Measurements from ENCODE around the gene NAGLU. TPM values are rescaled to one million over a fixed set of nuclear protein-coding genes. Genes with fewer than 3 reads are reported as not detected.

The NAGLU gene
- total and polyA plus RNA-seq, 5 donors from 2014 or later = 9.2 to 17.2 (median 11.8) TPM

DNA sequence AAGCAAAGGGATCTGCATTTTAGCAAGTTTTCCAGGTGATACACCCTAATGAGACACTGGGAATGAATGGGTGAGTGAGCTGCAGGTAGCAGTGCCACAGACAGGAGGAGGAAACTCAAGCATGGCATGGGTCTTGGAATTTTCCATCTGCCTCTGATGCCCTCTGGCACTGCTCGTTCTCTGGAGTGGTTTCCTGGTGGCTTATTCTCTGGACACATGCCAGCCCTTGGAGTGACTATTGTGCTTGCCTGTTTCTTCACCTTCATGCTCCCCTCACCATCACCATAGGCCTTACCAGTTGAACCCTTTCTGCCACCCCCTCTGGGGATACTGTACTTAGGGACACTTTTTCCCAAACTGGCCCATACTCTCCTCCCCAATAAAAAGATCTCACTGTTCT lies 27.5 kb downstream of the NAGLU start:
- Histone ChIP-seq H3K4me1 (ENCODE audit: control insufficient read depth, insufficient read depth, low read length, poor library complexity, severe bottlenecking) (peaks cover 49% of the 10 kb centered on the region), H3K36me3 (ENCODE audit: control insufficient read depth, insufficient read depth, low read length) (peaks cover 17% of the 10 kb centered on the region), H3K27ac (ENCODE audit: insufficient read depth, low read length, poor library complexity, severe bottlenecking) (no peak overlapping the region), H3K9me3 (ENCODE audit: control insufficient read depth in 2 of 2, low read length in 2 of 2) (no peaks in the 10 kb centered on the region), H3K27me3 (ENCODE audit: control insufficient read depth, insufficient read depth, low read length) (no peaks in the 10 kb centered on the region), H3K4me3 (ENCODE audit: low read depth, low read length) (peak overlapping the region; percentile 35)
- H3K27ac Mint-ChIP-seq = peak overlapping the region in 1 of 3 donors; percentile 91
- H3K9me3 Mint-ChIP-seq = peaks cover 0 to 2% (median 0%) of the 10 kb centered on the region in 7 donors
- H3K27me3 Mint-ChIP-seq = no peaks in the 10 kb centered on the region
- H3K4me3 Mint-ChIP-seq = peak overlapping the region; percentile 83 to 93 (median 91)
- DNase-seq = no peak
- H3K36me3 Mint-ChIP-seq = no peaks in the 10 kb centered on the region
- ATAC-seq (ENCODE audit: low read depth in 2 of 2) = no peak
- H3K4me1 Mint-ChIP-seq = peaks cover 4 to 55% (median 24%) of the 10 kb centered on the region in 4 donors

DNA sequence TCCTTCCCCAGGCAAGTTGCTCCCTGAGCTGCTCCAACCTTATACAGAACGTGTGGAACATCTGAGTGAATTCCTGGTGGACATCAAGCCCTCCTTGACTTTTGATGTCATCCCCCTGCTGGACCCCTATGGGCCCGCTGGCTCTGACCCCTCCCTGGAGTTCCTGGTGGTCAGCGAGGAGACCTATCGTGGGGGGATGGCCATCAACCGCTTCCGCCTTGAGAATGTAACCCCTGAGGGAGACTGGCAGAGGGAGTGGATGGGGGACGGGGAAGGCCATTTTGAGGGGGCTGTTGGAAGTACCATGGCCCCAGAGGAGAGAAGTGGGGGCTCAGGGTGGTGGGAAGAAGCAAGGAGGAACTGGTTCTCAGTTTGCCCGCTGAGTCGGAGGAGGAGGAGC lies 27.9 kb downstream of the NAGLU start:
- Mint-ChIP-seq H3K27ac (peak overlapping the region in 1 of 3 donors; percentile 91), H3K4me3 (peak overlapping the region; percentile 83 to 93 (median 91)), H3K4me1 (peaks cover 4 to 59% (median 28%) of the 10 kb centered on the region in 4 donors), H3K36me3 (no peaks in the 10 kb centered on the region), H3K9me3 (peaks cover 0 to 2% (median 0%) of the 10 kb centered on the region in 7 donors), H3K27me3 (no peaks in the 10 kb centered on the region)
- ATAC-seq (ENCODE audit: low read depth in 2 of 2) = no peak
- Histone ChIP-seq H3K27me3 (ENCODE audit: control insufficient read depth, insufficient read depth, low read length) (no peaks in the 10 kb centered on the region), H3K36me3 (ENCODE audit: control insufficient read depth, insufficient read depth, low read length) (peaks cover 21% of the 10 kb centered on the region), H3K4me1 (ENCODE audit: control insufficient read depth, insufficient read depth, low read length, poor library complexity, severe bottlenecking) (peaks cover 53% of the 10 kb centered on the region), H3K9me3 (ENCODE audit: control insufficient read depth in 2 of 2, low read length in 2 of 2) (no peaks in the 10 kb centered on the region), H3K27ac (ENCODE audit: insufficient read depth, low read length, poor library complexity, severe bottlenecking) (no peak overlapping the region), H3K4me3 (ENCODE audit: low read depth, low read length) (no peak overlapping the region)
- DNase-seq = no peak

DNA sequence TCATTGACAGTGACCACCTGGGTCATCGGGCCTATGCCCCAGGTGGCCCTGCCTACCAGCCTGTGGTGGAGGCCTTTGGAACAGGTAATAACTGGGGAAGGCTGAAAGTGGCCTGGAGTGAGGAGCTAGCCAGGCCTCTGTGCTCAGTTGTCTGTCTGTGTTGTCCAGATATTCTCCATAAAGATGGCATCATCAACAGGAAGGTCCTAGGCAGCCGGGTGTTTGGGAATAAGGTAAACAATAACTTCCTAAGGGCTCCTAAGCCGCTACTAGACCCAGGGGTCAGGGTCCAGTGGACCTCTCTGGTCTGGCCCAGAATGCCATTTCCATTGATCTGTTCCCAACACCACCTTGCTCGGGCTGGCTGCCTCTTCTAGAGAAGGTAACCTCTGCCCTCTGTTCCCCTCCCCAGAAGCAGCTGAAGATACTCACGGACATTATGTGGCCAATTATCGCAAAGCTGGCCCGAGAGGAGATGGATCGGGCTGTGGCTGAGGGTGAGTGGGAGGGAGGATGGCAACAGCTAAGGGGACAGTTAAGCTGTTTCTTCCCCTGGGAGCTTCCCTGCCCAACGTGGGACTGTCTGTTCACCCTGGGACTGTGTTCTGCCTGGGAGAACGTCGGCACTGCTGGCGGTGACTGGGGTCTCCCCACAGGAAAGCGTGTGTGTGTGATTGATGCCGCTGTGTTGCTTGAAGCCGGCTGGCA lies 28.9 kb downstream of the NAGLU start:
- no peaks in the 10 kb centered on the region for H3K27me3 Mint-ChIP-seq
- peaks cover 4 to 70% (median 33%) of the 10 kb centered on the region in 4 donors for H3K4me1 Mint-ChIP-seq
- peak overlapping the region; percentile 29 to 96 (median 53) for H3K4me3 Mint-ChIP-seq
- DNase-seq = no peak
- peaks cover 0 to 2% (median 0%) of the 10 kb centered on the region in 7 donors for H3K9me3 Mint-ChIP-seq
- H3K27ac Mint-ChIP-seq = peak overlapping the region in 1 of 3 donors; percentile 38
- H3K36me3 ChIP-seq (ENCODE audit: control insufficient read depth, insufficient read depth, low read length) = peaks cover 31% of the 10 kb centered on the region
- H3K27ac ChIP-seq (ENCODE audit: insufficient read depth, low read length, poor library complexity, severe bottlenecking) = no peak overlapping the region
- no peaks in the 10 kb centered on the region for H3K27me3 ChIP-seq (ENCODE audit: control insufficient read depth, insufficient read depth, low read length)
- H3K36me3 Mint-ChIP-seq = peaks cover 9% of the 10 kb centered on the region
- H3K4me3 ChIP-seq (ENCODE audit: low read depth, low read length) = no peak overlapping the region
- ATAC-seq (ENCODE audit: low read depth in 2 of 2) = no peak
- no peaks in the 10 kb centered on the region for H3K9me3 ChIP-seq (ENCODE audit: control insufficient read depth in 2 of 2, low read length in 2 of 2)
- H3K4me1 ChIP-seq (ENCODE audit: control insufficient read depth, insufficient read depth, low read length, poor library complexity, severe bottlenecking) = peaks cover 56% of the 10 kb centered on the region

DNA sequence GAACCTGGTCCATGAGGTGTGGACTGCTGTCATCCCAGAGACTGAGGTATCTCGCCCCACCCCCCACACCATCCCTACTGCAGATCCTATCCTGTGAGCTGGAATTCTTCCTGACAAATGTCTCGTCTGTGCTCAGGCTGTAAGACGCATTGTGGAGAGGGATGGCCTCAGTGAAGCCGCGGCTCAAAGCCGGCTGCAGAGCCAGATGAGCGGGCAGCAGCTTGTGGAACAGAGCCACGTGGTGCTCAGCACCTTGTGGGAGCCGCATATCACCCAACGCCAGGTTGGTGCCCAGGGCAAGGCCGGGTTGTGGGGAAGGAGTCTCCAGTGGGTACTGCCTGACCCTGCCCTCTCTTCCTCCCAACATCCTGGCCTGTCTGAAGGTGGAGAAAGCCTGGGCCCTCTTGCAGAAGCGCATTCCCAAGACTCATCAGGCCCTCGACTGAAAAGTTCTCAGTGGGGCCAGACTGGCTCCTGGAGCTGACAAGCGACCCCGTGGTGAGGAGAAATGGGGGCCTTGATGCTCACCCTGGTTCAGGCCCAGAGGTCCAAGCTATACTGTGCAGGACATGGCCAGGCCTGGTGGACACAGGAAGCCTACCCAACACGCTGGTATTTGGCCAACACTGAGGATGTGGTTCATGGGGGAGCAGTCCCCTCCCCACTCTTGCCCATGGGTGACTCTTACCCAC lies 29.6 kb downstream of the NAGLU start:
- Mint-ChIP-seq H3K27me3 (no peaks in the 10 kb centered on the region), H3K36me3 (peaks cover 9% of the 10 kb centered on the region), H3K4me3 (peak overlapping the region; percentile 95 to 97 (median 96)), H3K4me1 (peaks cover 1 to 70% (median 33%) of the 10 kb centered on the region in 4 donors), H3K9me3 (peaks cover 0 to 2% (median 0%) of the 10 kb centered on the region in 7 donors), H3K27ac (peak overlapping the region; percentile 14 to 98 (median 94))
- Histone ChIP-seq H3K4me1 (ENCODE audit: control insufficient read depth, insufficient read depth, low read length, poor library complexity, severe bottlenecking) (peaks cover 56% of the 10 kb centered on the region), H3K4me3 (ENCODE audit: low read depth, low read length) (peak overlapping the region; percentile 7), H3K27me3 (ENCODE audit: control insufficient read depth, insufficient read depth, low read length) (no peaks in the 10 kb centered on the region), H3K9me3 (ENCODE audit: control insufficient read depth in 2 of 2, low read length in 2 of 2) (no peaks in the 10 kb centered on the region), H3K36me3 (ENCODE audit: control insufficient read depth, insufficient read depth, low read length) (peaks cover 38% of the 10 kb centered on the region), H3K27ac (ENCODE audit: insufficient read depth, low read length, poor library complexity, severe bottlenecking) (peak overlapping the region; percentile 89)
- ATAC-seq (ENCODE audit: low read depth in 2 of 2) (no peak), DNase-seq (no peak)

DNA sequence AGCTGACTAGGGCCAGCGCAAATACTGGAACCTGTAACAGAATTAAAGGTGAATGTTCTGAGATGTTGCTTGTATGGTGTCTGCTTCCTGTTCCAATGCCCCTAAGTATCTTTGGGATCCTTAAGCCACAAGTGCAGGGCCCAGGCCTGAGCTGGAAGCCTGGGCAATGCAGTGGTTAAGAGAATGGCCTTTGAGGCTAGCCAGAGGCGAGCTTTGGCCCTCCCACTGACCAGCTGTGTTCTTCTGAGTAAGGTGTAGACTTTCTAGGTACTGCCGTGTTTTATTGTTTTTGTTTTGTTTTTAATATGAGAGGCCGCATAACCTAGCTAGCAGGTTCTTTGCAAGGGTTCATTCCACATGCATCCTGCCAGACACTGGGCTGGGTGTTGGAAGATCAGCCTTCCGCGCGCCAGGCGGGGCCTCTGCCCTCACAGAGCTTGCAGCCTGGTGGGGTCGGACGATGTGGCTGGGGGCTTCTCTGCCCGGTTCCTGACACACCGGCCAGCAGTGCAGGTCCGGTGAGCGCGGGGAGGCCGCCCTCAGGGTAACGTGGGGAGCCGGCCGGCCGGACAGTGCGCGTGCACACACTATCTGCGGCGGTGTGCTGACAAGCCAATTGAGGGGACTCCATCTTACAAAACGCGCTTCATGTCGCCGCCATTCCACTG lies 30.3 kb downstream of the NAGLU start:
- H3K4me1 Mint-ChIP-seq = peaks cover 0 to 71% (median 35%) of the 10 kb centered on the region in 4 donors
- H3K27me3 ChIP-seq (ENCODE audit: control insufficient read depth, insufficient read depth, low read length) = no peaks in the 10 kb centered on the region
- no peaks in the 10 kb centered on the region for H3K27me3 Mint-ChIP-seq
- peak overlapping the region; percentile 7 for H3K4me3 ChIP-seq (ENCODE audit: low read depth, low read length)
- no peaks in the 10 kb centered on the region for H3K9me3 ChIP-seq (ENCODE audit: control insufficient read depth in 2 of 2, low read length in 2 of 2)
- H3K27ac ChIP-seq (ENCODE audit: insufficient read depth, low read length, poor library complexity, severe bottlenecking) = peak overlapping the region; percentile 89
- peaks cover 16% of the 10 kb centered on the region for H3K36me3 Mint-ChIP-seq
- H3K4me3 Mint-ChIP-seq = peak overlapping the region; percentile 95 to 97 (median 96)
- H3K27ac Mint-ChIP-seq = peak overlapping the region; percentile 94 to 99 (median 98)
- peaks cover 56% of the 10 kb centered on the region for H3K4me1 ChIP-seq (ENCODE audit: control insufficient read depth, insufficient read depth, low read length, poor library complexity, severe bottlenecking)
- peaks cover 44% of the 10 kb centered on the region for H3K36me3 ChIP-seq (ENCODE audit: control insufficient read depth, insufficient read depth, low read length)
- DNase-seq (no peak), ATAC-seq (ENCODE audit: low read depth in 2 of 2) (no peak)
- H3K9me3 Mint-ChIP-seq = peaks cover 0 to 2% (median 0%) of the 10 kb centered on the region in 7 donors

DNA sequence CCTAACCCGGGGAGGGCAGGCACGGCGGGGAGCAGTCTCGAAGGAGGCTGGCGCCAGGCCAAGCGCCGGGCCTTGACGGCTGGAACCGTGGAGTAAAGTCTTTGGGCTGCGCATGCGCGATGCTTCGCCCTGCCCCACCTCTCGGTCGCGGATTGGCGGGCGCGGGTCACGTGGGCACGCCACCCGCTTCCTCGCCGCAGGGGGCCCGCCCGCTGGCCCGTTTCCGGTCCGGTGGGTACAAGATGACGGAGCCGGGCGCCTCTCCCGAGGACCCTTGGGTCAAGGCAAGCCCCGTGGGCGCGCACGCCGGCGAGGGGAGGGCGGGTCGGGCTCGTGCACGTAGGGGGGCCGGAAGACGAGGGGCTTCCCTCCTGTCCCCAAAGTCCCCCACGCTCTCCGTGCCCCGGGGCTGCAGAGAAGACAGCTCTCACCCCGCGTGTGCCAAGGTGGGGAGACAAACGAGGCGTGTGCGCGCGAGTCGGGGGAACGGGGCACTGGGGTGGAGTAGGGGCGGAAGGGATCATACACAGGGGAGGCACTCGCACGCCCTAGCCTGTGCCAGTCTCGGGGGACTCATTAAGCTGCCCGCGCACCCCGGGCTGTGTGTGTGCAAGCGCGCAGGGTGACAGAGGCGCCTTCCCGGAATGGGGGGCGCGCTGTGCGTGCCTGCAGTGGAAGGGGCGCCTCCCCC lies 31.0 kb downstream of the NAGLU start, which contains the start of gene MLX:
Gene MLX (plus strand): TSS at position 218 of the 691 bp plus-strand sequence. CDS start 25 bp downstream, at position 243.
- peak within 1 kb of the TSS; percentile 89 for H3K4me3 ChIP-seq (ENCODE audit: low read depth, low read length)
- no peaks in the 10 kb centered on the region for H3K27me3 ChIP-seq (ENCODE audit: control insufficient read depth, insufficient read depth, low read length)
- H3K36me3 Mint-ChIP-seq = peaks cover 20% of the 10 kb centered on the region
- H3K27me3 Mint-ChIP-seq = no peaks in the 10 kb centered on the region
- H3K4me3 Mint-ChIP-seq = peak within 1 kb of the TSS; percentile 95 to 97 (median 96)
- ATAC-seq (ENCODE audit: low read depth in 2 of 2) = peak; percentile 73 to 75
- no peaks in the 10 kb centered on the region for H3K9me3 ChIP-seq (ENCODE audit: control insufficient read depth in 2 of 2, low read length in 2 of 2)
- H3K27ac ChIP-seq (ENCODE audit: insufficient read depth, low read length, poor library complexity, severe bottlenecking) = peak within 1 kb of the TSS; percentile 89
- peak; percentile 90 to 95 (median 91) for DNase-seq
- H3K27ac Mint-ChIP-seq = peak within 1 kb of the TSS; percentile 94 to 99 (median 98)
- peaks cover 51% of the 10 kb centered on the region for H3K4me1 ChIP-seq (ENCODE audit: control insufficient read depth, insufficient read depth, low read length, poor library complexity, severe bottlenecking)
- peaks cover 51% of the 10 kb centered on the region for H3K36me3 ChIP-seq (ENCODE audit: control insufficient read depth, insufficient read depth, low read length)
- peaks cover 0 to 65% (median 31%) of the 10 kb centered on the region in 4 donors for H3K4me1 Mint-ChIP-seq
- peaks cover 0 to 2% (median 0%) of the 10 kb centered on the region in 7 donors for H3K9me3 Mint-ChIP-seq
